ENCODE results near the gene PXDC1. TPM values are rescaled to one million over a fixed set of nuclear protein-coding genes. Genes with fewer than 3 reads are reported as not detected.

The PXDC1 gene
- total and polyA plus RNA-seq, 2 experiments from 2014 or later: 1.2 to 1.8 TPM

- no peak for TF ChIP-seq REST (IDR thresholded peaks at IDR 0.05; ENCODE audit: unreplicated experiment)
- TF ChIP-seq ZNF331 (CRISPR knock-in tag; IDR thresholded peaks at IDR 0.05; ENCODE audit: low read depth): no peak
- no peak for TF ChIP-seq POLR2AphosphoS5 (IDR thresholded peaks at IDR 0.05; ENCODE audit: low read depth)
- TF ChIP-seq CREB1 (CRISPR knock-in tag; IDR thresholded peaks at IDR 0.05; ENCODE audit: low read depth): no peak
- TF ChIP-seq JUNB (IDR thresholded peaks at IDR 0.05; ENCODE audit: unreplicated experiment): no peak
- no peak for TF ChIP-seq EZH2 (IDR thresholded peaks at IDR 0.05; ENCODE audit: low read depth, unreplicated experiment)
- no peak for TF ChIP-seq ZNF114 (CRISPR knock-in tag; IDR thresholded peaks at IDR 0.05)
- TF ChIP-seq STAT1 (IDR thresholded peaks at IDR 0.05; ENCODE audit: unreplicated experiment): no peak
- TF ChIP-seq NANOG (IDR thresholded peaks at IDR 0.05; ENCODE audit: borderline replicate concordance): no peak
- no peak for TF ChIP-seq EZH2phosphoT487 (IDR thresholded peaks at IDR 0.05; ENCODE audit: unreplicated experiment)
Observed at GRCh38 chr6:3701631-3702030, 49.9 kb downstream of the PXDC1 start (continued).

DNA sequence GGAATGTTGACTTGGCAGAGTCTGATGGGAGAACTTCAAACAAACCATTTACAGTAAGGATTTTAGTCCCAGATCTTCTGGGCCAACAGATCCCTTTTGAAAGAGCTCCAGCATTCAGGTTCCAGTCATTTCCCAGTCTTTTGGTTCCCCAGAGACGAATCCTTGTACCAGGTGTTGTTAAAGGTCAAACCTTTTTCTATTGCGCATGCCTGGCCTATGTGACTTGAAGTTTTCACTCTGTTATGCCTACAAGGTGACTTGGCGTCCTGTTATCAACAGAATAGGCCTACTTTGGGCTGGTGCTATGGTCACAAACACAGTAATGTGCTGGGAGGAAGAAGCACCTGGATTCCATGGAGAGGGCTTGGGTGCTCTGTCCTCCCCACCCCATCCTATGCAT, 52.3 kb downstream of the PXDC1 start:
- Histone ChIP-seq H3K4me3 (no peak overlapping the region), H3K4me2 (no peak overlapping the region), H3K27me3 (ENCODE audit: insufficient read depth) (no peaks in the 10 kb centered on the region), H3K9me2 (ENCODE audit: insufficient read depth) (no peaks in the 10 kb centered on the region), H3K27ac (ENCODE audit: low read depth) (no peak overlapping the region), H3K79me2 (replicated peaks; ENCODE audit: insufficient read depth) (no peaks in the 10 kb centered on the region), H3K4me1 (ENCODE audit: insufficient read depth) (no peaks in the 10 kb centered on the region), H4K20me1 (replicated peaks; ENCODE audit: insufficient read depth) (no peaks in the 10 kb centered on the region), H2AFZ (no peak overlapping the region), H3F3A (replicated peaks; ENCODE audit: low read depth) (no peaks in the 10 kb centered on the region), H3K36me3 (ENCODE audit: insufficient read depth) (peaks cover 4% of the 10 kb centered on the region; the same call in 1 of the 2 replicates)
- peaks cover 17% of the 10 kb centered on the region for H3K36me3 Mint-ChIP-seq (ENCODE audit: low read depth)
- no peak for DNase-seq (ENCODE audit: low spot score)
- H3K27ac Mint-ChIP-seq: no peak overlapping the region
- no peak for ATAC-seq
- H3K9me3 Mint-ChIP-seq: peaks cover 23% of the 10 kb centered on the region
- H3K4me1 Mint-ChIP-seq: peaks cover 5% of the 10 kb centered on the region; the same call in 2 of the 3 replicates
- TF ChIP-seq ZNF114 (CRISPR knock-in tag; IDR thresholded peaks at IDR 0.05) (no peak), CREB1 (CRISPR knock-in tag; IDR thresholded peaks at IDR 0.05; ENCODE audit: low read depth) (no peak), REST (IDR thresholded peaks at IDR 0.05; ENCODE audit: unreplicated experiment) (no peak)
- H3K27me3 Mint-ChIP-seq (ENCODE audit: insufficient read depth, low read depth, poor library complexity): no peaks in the 10 kb centered on the region
- no peak overlapping the region for H3K4me3 Mint-ChIP-seq
